Measurements from ENCODE around the gene UTP14C. TPM values are rescaled to one million over a fixed set of nuclear protein-coding genes. Genes with fewer than 3 reads are reported as not detected.

Gene UTP14C
- total RNA-seq, 1 donor from 2014 or later, result 19.7 TPM

- H3K9me3 Mint-ChIP-seq, result peaks cover 3% of the 10 kb centered on the region
Measured at GRCh38 chr13:52033039-52033438, 8.5 kb downstream of the UTP14C start.

GRCh38 chr13:52034616-52035226, 10.2 kb downstream of the UTP14C start:
- H3K36me3 Mint-ChIP-seq (ENCODE audit: low read depth), result peaks cover 15% of the 10 kb centered on the region
- H3K4me1 Mint-ChIP-seq, result peaks cover 5% of the 10 kb centered on the region
- no peaks in the 10 kb centered on the region for H3K27me3 Mint-ChIP-seq (ENCODE audit: low read depth)
- TF ChIP-seq CTCF (conservative IDR thresholded peaks at IDR 0.05), result no peak
- no peak overlapping the region for H3K27ac Mint-ChIP-seq (ENCODE audit: unreplicated experiment)
- peaks cover 3% of the 10 kb centered on the region for H3K9me3 Mint-ChIP-seq
- no peak overlapping the region for H3K4me3 Mint-ChIP-seq
- DNase-seq (ENCODE audit: low read depth, low spot score), result no peak

More at GRCh38 chr13:52033039-52033438, 8.5 kb downstream of the UTP14C start:
- Mint-ChIP-seq H3K27me3 (ENCODE audit: low read depth) (no peaks in the 10 kb centered on the region), H3K4me3 (no peak overlapping the region), H3K27ac (ENCODE audit: unreplicated experiment) (no peak overlapping the region), H3K4me1 (peaks cover 5% of the 10 kb centered on the region), H3K36me3 (ENCODE audit: low read depth) (peaks cover 28% of the 10 kb centered on the region)
- no peak for DNase-seq (ENCODE audit: low read depth, low spot score)
- no peak for TF ChIP-seq CTCF (conservative IDR thresholded peaks at IDR 0.05)

DNA sequence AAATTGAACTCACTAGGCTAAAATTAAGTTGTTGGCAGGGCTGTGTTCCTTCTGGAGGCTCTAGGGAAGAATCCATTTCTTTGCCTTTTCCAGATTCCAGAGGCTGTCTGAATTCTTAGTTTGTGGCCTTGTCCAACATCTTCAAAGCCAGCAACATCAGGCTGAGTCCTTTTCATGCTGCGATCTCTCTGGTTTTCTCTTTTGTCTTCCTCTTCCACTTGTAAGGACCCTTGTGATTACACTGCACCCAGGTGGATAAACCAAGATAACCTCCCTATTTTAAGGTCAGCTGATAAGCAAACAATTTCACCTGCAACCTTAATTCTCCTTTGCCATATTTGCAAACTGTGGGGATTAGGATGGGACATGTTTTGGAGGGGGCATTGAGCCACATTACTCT, 11.5 kb downstream of the UTP14C start:
- no peak for DNase-seq (ENCODE audit: low read depth, low spot score)
- Mint-ChIP-seq H3K36me3 (ENCODE audit: low read depth) (peaks cover 9% of the 10 kb centered on the region), H3K4me1 (peaks cover 5% of the 10 kb centered on the region)

GRCh38 chr13:52043675-52044074, 19.2 kb downstream of the UTP14C start:
- no peak for TF ChIP-seq CTCF (conservative IDR thresholded peaks at IDR 0.05)
- H3K27me3 Mint-ChIP-seq (ENCODE audit: low read depth), result no peaks in the 10 kb centered on the region
- no peak for DNase-seq (ENCODE audit: low read depth, low spot score)
- no peak overlapping the region for H3K4me3 Mint-ChIP-seq
- peaks cover 10% of the 10 kb centered on the region for H3K36me3 Mint-ChIP-seq (ENCODE audit: low read depth)
- H3K27ac Mint-ChIP-seq (ENCODE audit: unreplicated experiment), result no peak overlapping the region
- no peaks in the 10 kb centered on the region for H3K4me1 Mint-ChIP-seq
- peaks cover 13% of the 10 kb centered on the region for H3K9me3 Mint-ChIP-seq

More for the DNA sequence above, 11.5 kb downstream of the UTP14C start:
- no peak for TF ChIP-seq CTCF (conservative IDR thresholded peaks at IDR 0.05)
- Mint-ChIP-seq H3K4me3 (no peak overlapping the region), H3K27ac (ENCODE audit: unreplicated experiment) (no peak overlapping the region), H3K27me3 (ENCODE audit: low read depth) (no peaks in the 10 kb centered on the region), H3K9me3 (peaks cover 8% of the 10 kb centered on the region)

DNA sequence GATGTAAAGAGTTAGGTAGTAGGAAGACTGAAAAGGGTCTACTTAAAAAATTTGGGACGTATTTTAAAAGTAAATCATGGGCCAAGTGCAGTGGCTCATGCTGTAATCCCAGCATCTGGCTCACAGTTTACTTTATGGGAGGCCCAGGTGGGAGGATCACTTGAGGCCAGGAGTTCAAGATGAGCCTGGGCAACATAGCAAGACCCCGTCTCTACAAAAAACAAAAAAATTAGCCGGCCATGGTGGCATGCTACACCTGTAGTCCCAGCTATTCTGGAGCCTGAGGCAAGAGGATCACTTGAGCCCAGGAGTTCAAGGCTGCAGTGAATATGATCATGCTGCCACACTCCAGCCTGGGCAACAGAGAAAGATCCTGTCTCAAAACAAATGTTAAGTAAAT, 23.0 kb downstream of the UTP14C start:
- Mint-ChIP-seq H3K4me1 (no peaks in the 10 kb centered on the region), H3K27me3 (ENCODE audit: low read depth) (no peaks in the 10 kb centered on the region), H3K36me3 (ENCODE audit: low read depth) (peaks cover 3% of the 10 kb centered on the region), H3K9me3 (peaks cover 7% of the 10 kb centered on the region), H3K4me3 (no peak overlapping the region), H3K27ac (ENCODE audit: unreplicated experiment) (no peak overlapping the region)
- no peak for TF ChIP-seq CTCF (conservative IDR thresholded peaks at IDR 0.05)
- no peak for DNase-seq (ENCODE audit: low read depth, low spot score)
